ENCODE results near the gene TSPAN9. TPM values are rescaled to one million over a fixed set of nuclear protein-coding genes. Genes with fewer than 3 reads are reported as not detected.

The TSPAN9 gene
- total RNA-seq, 1 experiment from 2014 or later = 9.8 TPM

DNA sequence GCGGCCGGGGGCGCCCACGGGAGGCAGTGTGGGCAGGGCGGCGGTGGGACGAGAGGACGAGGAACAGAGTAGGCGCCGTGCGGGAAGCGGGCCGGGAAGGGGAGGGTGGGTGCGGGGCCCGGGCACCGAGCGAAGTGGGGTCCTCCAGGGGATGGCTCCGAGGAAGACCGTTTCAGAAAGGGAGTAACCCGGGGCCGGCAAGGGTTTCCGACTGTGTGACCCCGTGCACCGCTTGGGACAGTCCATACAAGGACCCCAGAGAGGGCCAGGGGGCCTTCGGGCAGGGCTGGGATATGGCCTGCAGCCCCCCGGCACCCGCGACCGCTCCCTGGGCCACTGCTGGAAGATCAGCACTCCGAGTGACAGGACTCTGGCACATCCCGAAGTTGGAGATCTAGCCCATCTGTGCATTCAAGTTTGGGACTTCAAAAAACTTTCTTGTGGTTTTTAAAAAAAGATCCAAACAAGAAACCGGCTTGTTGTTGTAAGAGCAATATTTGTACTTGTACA lies 448 bp downstream of the TSPAN9 start:
- no peak for DNase-seq (ENCODE audit: low read depth)

- no peak for DNase-seq (ENCODE audit: low read depth)
Measured at GRCh38 chr12:3078086-3078820, 1.1 kb downstream of the TSPAN9 start.

GRCh38 chr12:3081091-3081490 lies 3.9 kb downstream of the TSPAN9 start:
- no peak for DNase-seq (ENCODE audit: low read depth)

DNA sequence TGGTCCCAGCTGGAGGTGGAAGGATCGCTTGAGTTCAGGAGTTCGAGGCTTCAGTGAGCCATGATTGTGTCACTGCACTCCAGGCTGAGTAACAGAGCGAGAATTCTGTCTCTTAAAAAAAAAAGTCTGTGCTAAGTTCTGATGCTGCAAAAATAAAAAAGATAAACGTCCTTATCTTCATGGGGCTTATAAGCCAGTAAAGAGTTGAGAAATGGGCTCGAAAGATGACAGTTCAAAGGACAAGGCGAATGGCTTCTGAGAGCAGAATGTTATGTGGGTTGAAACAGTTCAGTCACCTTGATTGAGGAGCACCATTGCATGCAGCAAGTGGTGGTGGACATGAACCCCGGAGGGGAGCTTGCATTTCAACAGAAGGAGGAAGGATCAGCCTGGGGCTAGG lies 4.7 kb downstream of the TSPAN9 start:
- DNase-seq (ENCODE audit: low read depth) = no peak

- no peak for DNase-seq (ENCODE audit: low read depth)
Measured at GRCh38 chr12:3083241-3083920, 6.2 kb downstream of the TSPAN9 start.

- no peak for DNase-seq (ENCODE audit: low read depth)
Measured at GRCh38 chr12:3083921-3084347, 6.8 kb downstream of the TSPAN9 start.

DNA sequence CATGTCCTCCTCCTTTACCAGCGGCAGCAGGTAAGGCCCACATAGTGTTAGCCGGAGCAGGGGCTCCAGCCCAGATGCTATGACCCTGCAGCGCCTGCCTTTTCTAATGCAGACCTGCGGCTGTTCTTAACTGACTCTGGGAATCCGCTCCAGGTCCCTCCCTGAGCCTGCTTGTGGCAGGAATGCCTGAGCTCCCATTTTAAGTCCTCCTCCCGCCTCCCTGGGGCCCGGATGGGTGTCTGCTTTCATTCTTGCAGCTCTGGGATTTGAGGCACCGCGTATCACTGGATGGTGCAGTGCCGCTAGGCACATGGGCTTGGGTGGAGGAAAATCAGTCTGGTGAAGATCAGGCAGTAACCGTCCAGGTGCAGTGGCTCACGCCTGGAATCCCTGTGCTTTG lies 7.6 kb downstream of the TSPAN9 start:
- DNase-seq (ENCODE audit: low read depth) = no peak

GRCh38 chr12:3085341-3086139 lies 8.4 kb downstream of the TSPAN9 start:
- DNase-seq (ENCODE audit: low read depth) = no peak

GRCh38 chr12:3086211-3086610 lies 9.0 kb downstream of the TSPAN9 start:
- DNase-seq (ENCODE audit: low read depth) = no peak

DNA sequence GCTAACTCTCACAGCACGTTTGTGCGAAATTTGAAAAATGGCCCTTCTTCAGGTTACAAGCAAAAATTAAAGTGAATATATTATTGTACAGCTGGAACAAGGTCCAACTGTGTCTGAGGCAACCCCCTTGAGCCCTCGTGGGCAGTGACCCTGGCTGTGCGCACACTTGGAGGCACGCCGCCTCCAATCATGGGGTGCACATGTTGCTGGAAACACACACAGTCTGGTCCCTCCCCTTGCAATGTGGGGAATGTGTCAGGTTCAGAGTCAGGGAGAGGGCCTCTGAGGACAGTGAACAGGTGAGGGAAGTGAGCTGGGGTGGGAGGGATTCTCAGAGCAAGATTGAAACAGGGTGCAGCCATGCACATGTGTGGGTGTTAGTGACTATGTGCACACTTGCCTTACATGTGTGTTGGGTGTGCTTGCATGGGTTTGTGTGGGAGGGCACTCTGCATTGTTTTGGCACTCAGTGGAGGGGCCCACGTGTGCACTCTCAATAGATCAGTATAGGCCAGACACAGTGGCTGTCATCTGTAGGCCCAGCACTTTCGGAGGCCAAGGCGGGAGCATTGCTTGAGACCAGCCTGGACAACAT lies 9.6 kb downstream of the TSPAN9 start:
- DNase-seq (ENCODE audit: low read depth) = no peak

DNA sequence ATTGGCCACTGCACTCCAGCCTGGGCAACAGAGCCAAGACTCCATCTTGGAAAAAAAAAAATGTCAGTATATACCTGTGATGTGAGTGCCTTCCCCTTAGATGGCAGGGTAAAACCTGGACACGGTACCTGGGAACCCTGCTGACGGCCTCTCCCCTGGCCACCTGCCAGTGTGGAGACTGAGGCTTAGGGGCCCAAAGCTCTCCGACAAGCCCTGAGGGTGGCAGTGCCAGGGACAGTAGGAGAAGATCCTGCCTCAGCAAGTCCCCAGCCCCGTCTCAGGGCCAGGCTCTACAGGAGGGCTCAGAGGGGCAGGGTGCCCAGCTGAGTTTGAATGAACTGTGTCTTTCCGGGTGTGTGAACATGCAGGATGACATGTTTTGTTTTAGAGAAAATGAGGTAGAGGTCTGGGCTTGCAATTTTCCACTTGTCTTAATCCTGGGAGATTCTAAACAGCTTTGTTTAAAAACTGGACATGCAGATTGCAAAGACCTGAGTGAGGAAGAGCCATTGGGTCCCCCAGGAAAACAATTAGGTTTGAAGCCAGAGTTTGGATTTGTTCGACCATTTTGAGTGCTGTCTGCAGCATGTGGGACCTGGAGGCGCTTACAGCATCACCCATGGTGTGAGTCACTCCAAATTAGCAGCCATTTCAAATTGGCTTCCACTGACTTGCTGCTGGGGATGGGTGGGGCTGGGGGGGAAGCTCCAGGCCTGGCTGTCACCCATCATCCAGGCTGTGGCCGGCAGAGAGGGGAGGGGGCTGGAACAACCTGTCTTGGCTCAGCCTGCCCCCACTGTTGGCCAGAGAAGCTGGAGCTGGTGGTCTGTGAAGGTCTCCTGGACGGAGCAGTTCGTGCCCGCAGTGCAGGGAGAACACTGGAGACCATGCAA lies 10.8 kb downstream of the TSPAN9 start:
- DNase-seq (ENCODE audit: low read depth) = peak; percentile 48

DNA sequence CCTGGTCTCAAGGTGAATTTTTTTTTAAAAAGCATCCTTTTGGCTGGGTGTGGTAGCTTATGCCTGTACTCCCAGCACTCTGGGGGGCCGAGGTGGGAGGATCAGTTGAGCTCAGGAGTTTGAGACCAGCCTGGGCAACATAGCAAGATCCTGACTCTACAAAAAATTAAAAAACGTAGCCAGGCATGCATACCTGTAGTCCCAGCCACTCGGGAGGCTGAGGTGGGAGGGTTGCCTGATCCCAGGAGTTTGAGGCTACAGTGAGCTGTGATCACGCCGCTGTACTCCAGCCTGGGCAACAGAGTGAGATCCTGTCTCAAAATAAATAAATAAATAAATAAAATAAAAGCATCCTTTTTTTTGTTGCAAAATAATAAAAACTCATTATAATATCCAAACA lies 12.4 kb downstream of the TSPAN9 start:
- no peak for DNase-seq (ENCODE audit: low read depth)

GRCh38 chr12:3090240-3091037 lies 13.3 kb downstream of the TSPAN9 start:
- no peak for DNase-seq (ENCODE audit: low read depth)

GRCh38 chr12:3091038-3091319 lies 13.8 kb downstream of the TSPAN9 start:
- no peak for DNase-seq (ENCODE audit: low read depth)

DNA sequence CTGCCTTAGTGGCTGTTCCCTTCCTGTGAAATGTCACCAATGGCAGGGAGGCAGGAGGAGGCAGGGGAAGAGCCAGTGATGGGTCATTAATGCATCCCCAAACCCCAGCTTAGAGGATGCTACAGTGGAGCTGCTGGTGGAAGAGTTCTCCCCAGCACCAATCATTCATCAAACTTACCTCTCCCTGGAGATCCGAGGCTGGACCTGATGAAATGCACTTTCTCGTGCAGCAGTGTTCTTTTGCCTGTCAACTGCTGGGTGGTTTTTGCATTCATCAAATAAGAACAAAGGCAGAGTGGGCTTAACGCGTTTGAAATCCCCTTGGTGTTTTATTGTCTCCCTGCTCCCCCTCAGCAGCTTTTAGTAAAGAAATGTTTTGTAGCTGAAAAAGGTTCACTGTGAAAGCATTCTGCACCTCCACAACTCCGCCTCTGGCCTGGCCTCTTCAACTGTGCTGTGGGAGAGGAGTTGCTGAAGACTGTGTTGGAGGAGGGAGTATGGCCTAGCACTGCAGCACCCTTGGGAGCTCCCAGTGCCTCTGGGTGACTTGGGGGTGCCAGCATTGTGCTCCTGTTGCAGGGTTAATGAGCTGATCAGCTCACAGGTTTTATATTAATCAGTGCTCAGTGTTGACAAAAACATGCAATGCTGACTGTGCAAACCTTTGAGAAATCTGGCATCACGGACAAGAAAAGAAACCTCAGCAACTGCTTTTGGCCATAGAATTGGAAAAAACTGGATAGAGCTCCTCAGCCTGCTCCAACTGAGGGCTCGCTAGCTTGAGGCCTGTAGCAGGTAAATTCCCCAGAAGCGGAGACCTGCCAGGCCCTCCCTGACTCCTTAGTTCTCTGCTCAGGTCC lies 14.4 kb downstream of the TSPAN9 start:
- no peak for DNase-seq (ENCODE audit: low read depth)

DNA sequence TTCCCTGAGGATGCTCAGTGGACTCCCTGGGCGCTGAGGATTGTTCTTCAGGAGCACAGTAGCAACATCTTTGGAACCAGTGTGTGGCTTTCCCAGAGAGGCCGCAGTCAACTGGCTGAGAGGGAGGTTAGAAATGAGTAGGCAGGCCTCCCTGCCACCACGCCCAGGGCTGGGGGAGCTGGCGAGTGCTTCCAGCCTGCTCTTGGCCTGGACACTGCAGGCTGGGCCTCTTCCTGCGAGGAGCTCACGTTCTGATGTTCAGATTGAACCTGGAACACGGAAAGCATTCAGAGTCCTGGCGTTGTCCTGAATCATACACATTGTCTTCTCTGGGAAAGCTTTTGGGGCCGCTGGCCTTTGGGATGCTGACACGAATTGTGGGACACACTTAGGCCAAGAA lies 15.6 kb downstream of the TSPAN9 start:
- no peak for DNase-seq (ENCODE audit: low read depth)

DNA sequence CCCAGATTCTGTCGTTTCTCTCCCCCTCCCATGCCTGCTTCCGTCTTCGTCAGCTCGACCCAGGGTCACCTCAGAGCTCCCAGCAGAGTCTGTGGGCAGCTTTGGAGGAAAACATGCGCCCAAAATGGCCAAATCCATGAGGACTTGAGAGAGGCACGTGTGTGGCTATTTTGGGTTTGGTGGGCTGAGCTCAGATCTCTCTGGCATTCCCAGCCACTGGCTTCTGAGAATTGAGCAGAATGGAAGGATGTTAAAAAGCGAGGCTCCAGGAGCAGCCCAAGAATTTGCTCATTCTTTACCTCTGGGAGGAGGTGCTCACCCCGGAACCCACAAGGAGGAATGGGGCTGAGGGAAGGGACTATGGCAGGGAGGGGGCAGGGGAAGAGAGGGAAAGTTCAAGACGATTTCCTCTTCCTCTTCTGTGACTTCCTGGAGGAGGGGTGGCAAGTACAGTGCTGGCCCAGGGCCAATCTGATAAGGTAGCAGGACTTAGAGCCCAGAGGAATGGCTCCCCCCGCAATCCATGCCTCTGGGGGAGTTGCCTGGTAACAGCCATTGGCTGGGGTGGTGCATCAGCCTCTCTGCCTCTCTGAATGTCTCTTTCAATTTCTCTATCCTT lies 20.1 kb downstream of the TSPAN9 start:
- DNase-seq (ENCODE audit: low read depth) = peak; percentile 85

DNA sequence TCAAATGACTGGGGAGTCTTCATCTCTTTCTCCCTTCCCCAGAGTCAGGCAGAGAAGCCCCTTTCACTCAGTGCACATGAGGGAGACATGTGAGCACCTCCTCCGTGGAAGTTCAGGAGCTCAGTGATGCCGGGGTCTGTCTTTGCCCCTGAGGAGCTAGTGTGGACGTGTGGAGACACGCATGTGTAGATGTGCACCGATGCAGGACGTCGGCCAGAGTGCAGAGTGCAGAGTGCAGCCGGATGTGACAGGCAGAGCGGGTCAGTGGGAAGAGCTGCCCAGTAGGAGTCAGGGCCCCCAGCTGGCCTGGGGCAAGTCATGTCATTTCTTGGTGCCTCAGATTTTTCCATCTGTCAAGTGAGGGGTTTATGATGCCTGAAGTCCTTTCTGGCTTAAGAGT lies 20.7 kb downstream of the TSPAN9 start:
- no peak for DNase-seq (ENCODE audit: low read depth)

DNA sequence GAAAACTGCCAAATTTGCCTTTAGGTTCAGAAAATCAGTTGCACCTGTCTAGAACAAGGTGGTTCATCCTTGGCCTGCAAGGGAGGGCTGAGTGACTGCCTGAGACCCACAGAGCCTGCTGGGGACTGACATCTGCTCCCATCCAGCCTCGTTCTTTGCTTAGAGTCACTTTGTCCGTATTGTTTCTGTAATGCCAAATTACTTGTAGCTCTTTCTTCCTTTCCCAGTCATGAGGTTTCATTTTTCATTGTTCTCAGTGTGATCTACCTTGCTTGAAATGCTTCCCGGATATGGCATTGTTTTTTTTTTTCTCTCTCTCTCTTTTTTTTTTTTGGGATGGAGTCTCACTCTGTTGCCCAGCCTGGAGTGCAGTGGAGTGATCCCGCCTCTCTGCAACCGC lies 21.3 kb downstream of the TSPAN9 start:
- DNase-seq (ENCODE audit: low read depth) = no peak

Measured in Daoy (cell line).